HEK293 (cell line): ENCODE measurements around the gene HRH2.

Experiments used
- CTCF ChIA-PET: fragments of 350-600 bp; formaldehyde crosslinking; extraction: SDS; loops from one replicate; lab custom pipeline; 2021; ENCODE audit warnings: antibody characterized with exemption; lab: Yijun Ruan, JAX
- POLR2A ChIA-PET: fragments of 300-600 bp; formaldehyde crosslinking; extraction: SDS; loops from one replicate; lab custom pipeline; 2020; ENCODE audit warnings: antibody characterized with exemption, inconsistent platforms; lab: Yijun Ruan, JAX
- H3K27ac ChIP-seq: fragments of 200-500 bp; sonication (Bioruptor generic); 2 replicates; pipeline ENCODE4 v1.5.1; 2014; ENCODE audit warnings: low read depth, low read length, control low read depth, inconsistent platforms; ENCODE audit errors: extremely low read depth
- H3K36me3 ChIP-seq, 2 experiments: fragments of 200-500 bp in 1 of 2; sonication (Bioruptor generic) in 1 of 2; 1 replicate in 1 of 2; 2 replicates in 1 of 2; pipeline ENCODE4 v1.5.1; 2014 to 2017; ENCODE audit warnings: inconsistent platforms in 2 of 2, low read length in 2 of 2; ENCODE audit not compliant: control insufficient read depth in 2 of 2, insufficient read depth in 1 of 2
- H3K4me1 ChIP-seq: fragments of 200-500 bp; sonication (Bioruptor generic); 2 replicates; pipeline ENCODE4 v1.5.1; 2014; ENCODE audit warnings: mild to moderate bottlenecking, low read length, inconsistent platforms; ENCODE audit not compliant: control insufficient read depth, insufficient read depth
- H3K4me3 ChIP-seq: 2 replicates; pipeline ENCODE4 v1.5.1; 2011; ENCODE audit warnings: low read depth, mild to moderate bottlenecking, control low read depth, low read length, moderate library complexity
- H3K9me3 ChIP-seq: fragments of 200-500 bp; sonication (Bioruptor generic); 2 replicates; pipeline ENCODE4 v1.5.1; 2014; ENCODE audit warnings: low read depth, low read length, inconsistent platforms; ENCODE audit not compliant: control insufficient read depth, insufficient read depth
- ATF2 ChIP-seq: fragments of 450-650 bp; formaldehyde crosslinking; IDR thresholded peaks from 2 replicates; pipeline ENCODE4 v1.5.1; 2016; ENCODE audit warnings: missing biosample characterization, missing genetic modification characterization, low read depth
- CTCF ChIP-seq: fragments of 450-650 bp; formaldehyde crosslinking; IDR thresholded peaks from 2 replicates; pipeline ENCODE4 v1.5.1; 2016; ENCODE audit warnings: missing biosample characterization, missing genetic modification characterization
- GLI4 ChIP-seq: fragments of 450-650 bp; formaldehyde crosslinking; IDR thresholded peaks from 2 replicates; pipeline ENCODE4 v1.5.1; 2016; ENCODE audit warnings: missing biosample characterization, missing genetic modification characterization
- HIC1 ChIP-seq: fragments of 450-650 bp; formaldehyde crosslinking; IDR thresholded peaks from 2 replicates; pipeline ENCODE4 v1.5.1; 2016; ENCODE audit warnings: missing biosample characterization, missing genetic modification characterization
- HOXA7 ChIP-seq: sonication (generic); formaldehyde crosslinking; IDR thresholded peaks from 2 replicates; pipeline ENCODE4 v1.8.1; 2022; ENCODE audit warnings: missing genetic modification reagents, borderline replicate concordance
- INSM2 ChIP-seq: fragments of 450-650 bp; formaldehyde crosslinking; IDR thresholded peaks from 2 replicates; pipeline ENCODE4 v1.5.1; 2016; ENCODE audit warnings: missing biosample characterization, missing genetic modification characterization
- KLF1 ChIP-seq: fragments of 450-650 bp; formaldehyde crosslinking; IDR thresholded peaks from 2 replicates; pipeline ENCODE4 v1.5.1; 2016; ENCODE audit warnings: missing biosample characterization, missing genetic modification characterization
- KLF10 ChIP-seq: fragments of 450-650 bp; IDR thresholded peaks from 2 replicates; pipeline ENCODE4 v1.5.1; 2018; ENCODE audit warnings: missing biosample characterization, mild to moderate bottlenecking, missing genetic modification characterization
- PATZ1 ChIP-seq: fragments of 450-650 bp; formaldehyde crosslinking; IDR thresholded peaks from 2 replicates; pipeline ENCODE4 v1.5.1; 2016; ENCODE audit warnings: missing biosample characterization, missing genetic modification characterization
- PRDM4 ChIP-seq: fragments of 450-650 bp; formaldehyde crosslinking; IDR thresholded peaks from 2 replicates; pipeline ENCODE4 v1.5.1; 2017; ENCODE audit warnings: missing biosample characterization, missing genetic modification characterization
- SCRT1 ChIP-seq: fragments of 450-650 bp; formaldehyde crosslinking; IDR thresholded peaks from 2 replicates; pipeline ENCODE4 v1.5.1; 2016; ENCODE audit warnings: missing biosample characterization, missing genetic modification characterization, borderline replicate concordance
- ZBTB6 ChIP-seq: fragments of 450-650 bp; formaldehyde crosslinking; IDR thresholded peaks from 2 replicates; pipeline ENCODE4 v1.5.1; 2017; ENCODE audit warnings: missing biosample characterization, missing genetic modification characterization
- ZBTB8A ChIP-seq: fragments of 450-650 bp; formaldehyde crosslinking; IDR thresholded peaks from 2 replicates; pipeline ENCODE4 v1.5.1; 2016; ENCODE audit warnings: missing biosample characterization, missing genetic modification characterization
- ZFP3 ChIP-seq: fragments of 450-650 bp; formaldehyde crosslinking; IDR thresholded peaks from 2 replicates; pipeline ENCODE4 v1.5.1; 2016; ENCODE audit warnings: low read depth, missing biosample characterization, missing genetic modification characterization
- ZNF10 ChIP-seq: fragments of 450-650 bp; formaldehyde crosslinking; IDR thresholded peaks from 2 replicates; pipeline ENCODE4 v1.5.1; 2017; ENCODE audit warnings: missing biosample characterization, missing genetic modification characterization
- ZNF521 ChIP-seq: fragments of 450-650 bp; formaldehyde crosslinking; IDR thresholded peaks from 2 replicates; pipeline ENCODE4 v1.5.1; 2017; ENCODE audit warnings: missing biosample characterization, mild to moderate bottlenecking, missing genetic modification characterization
- ZNF585B ChIP-seq: fragments of 450-650 bp; formaldehyde crosslinking; IDR thresholded peaks from 2 replicates; pipeline ENCODE4 v1.5.1; 2016; ENCODE audit warnings: missing biosample characterization, missing genetic modification characterization
- ZNF624 ChIP-seq: fragments of 450-650 bp; formaldehyde crosslinking; IDR thresholded peaks from 2 replicates; pipeline ENCODE4 v1.5.1; 2017; ENCODE audit warnings: missing biosample characterization, missing genetic modification characterization
- ZNF629 ChIP-seq: fragments of 450-650 bp; formaldehyde crosslinking; IDR thresholded peaks from 2 replicates; pipeline ENCODE4 v1.5.1; 2017; ENCODE audit warnings: missing biosample characterization, missing genetic modification characterization
- ZNF645 ChIP-seq: fragments of 450-650 bp; formaldehyde crosslinking; IDR thresholded peaks from 2 replicates; pipeline ENCODE4; 2016; ENCODE audit warnings: missing biosample characterization, missing genetic modification characterization
- ZNF830 ChIP-seq: fragments of 450-650 bp; IDR thresholded peaks from 2 replicates; pipeline ENCODE4 v1.5.0; 2018; ENCODE audit warnings: missing biosample characterization, missing genetic modification characterization, low read depth, mild to moderate bottlenecking, moderate library complexity

HRH2 gene

GRCh38 chr5:175672976-175673648 lies 15.2 kb downstream of the HRH2 start (continued):
- TF ChIP-seq ZNF624 (tag by site-specific recombination) (no peak), ZNF521 (tag by site-specific recombination) (no peak), KLF1 (tag by site-specific recombination) (no peak), ZNF830 (tag by site-specific recombination) (no peak), ZNF629 (tag by site-specific recombination) (no peak)

- ChIA-PET CTCF (interaction anchor here (1.4 kb wide), 1 partner anchor 140 kb away, joined by 3 read pairs; no protein-coding TSS in a partner anchor), POLR2A (no interaction called here)
- Histone ChIP-seq H3K4me3 (no peak overlapping the region), H3K4me1 (no peaks in the 10 kb centered on the region)
- TF ChIP-seq CTCF (tag by site-specific recombination) (no peak), INSM2 (tag by site-specific recombination) (no peak), ZFP3 (tag by site-specific recombination) (no peak), ZBTB6 (tag by site-specific recombination) (no peak), ZNF10 (tag by site-specific recombination) (no peak), HIC1 (no peak), SCRT1 (tag by site-specific recombination) (no peak), ZNF585B (no peak), ZBTB8A (tag by site-specific recombination) (no peak), ATF2 (no peak), GLI4 (tag by site-specific recombination) (no peak), PRDM4 (tag by site-specific recombination) (no peak), HOXA7 (CRISPR knock-in tag) (no peak), ZNF645 (tag by site-specific recombination) (no peak), PATZ1 (tag by site-specific recombination) (no peak), KLF10 (tag by site-specific recombination) (no peak)
- TF ChIP-seq, all 188 proteins: peak for 0
- Histone ChIP-seq H3K36me3 (no peaks in the 10 kb centered on the region), H3K27ac (no peak overlapping the region), H3K9me3 (no peaks in the 10 kb centered on the region)
Measured at GRCh38 chr5:175674731-175675346, 17.0 kb downstream of the HRH2 start.
